NCI-H226 (cell line): ENCODE results near the gene RNF103.
A peak's percentile ranks its signal among the peaks of the same experiment; 100 is the strongest.
"Not testable (repeated sequence)": the region's sequence is repeated elsewhere in the genome, so short reads cannot be mapped to it uniquely, and the experiment has no call there.

ENCODE experiments used
- DNase-seq: peaks from one replicate; pipeline ENCODE4 v3.0.0-alpha.2; 2015

Gene RNF103, protein sequence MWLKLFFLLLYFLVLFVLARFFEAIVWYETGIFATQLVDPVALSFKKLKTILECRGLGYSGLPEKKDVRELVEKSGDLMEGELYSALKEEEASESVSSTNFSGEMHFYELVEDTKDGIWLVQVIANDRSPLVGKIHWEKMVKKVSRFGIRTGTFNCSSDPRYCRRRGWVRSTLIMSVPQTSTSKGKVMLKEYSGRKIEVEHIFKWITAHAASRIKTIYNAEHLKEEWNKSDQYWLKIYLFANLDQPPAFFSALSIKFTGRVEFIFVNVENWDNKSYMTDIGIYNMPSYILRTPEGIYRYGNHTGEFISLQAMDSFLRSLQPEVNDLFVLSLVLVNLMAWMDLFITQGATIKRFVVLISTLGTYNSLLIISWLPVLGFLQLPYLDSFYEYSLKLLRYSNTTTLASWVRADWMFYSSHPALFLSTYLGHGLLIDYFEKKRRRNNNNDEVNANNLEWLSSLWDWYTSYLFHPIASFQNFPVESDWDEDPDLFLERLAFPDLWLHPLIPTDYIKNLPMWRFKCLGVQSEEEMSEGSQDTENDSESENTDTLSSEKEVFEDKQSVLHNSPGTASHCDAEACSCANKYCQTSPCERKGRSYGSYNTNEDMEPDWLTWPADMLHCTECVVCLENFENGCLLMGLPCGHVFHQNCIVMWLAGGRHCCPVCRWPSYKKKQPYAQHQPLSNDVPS

DNA sequence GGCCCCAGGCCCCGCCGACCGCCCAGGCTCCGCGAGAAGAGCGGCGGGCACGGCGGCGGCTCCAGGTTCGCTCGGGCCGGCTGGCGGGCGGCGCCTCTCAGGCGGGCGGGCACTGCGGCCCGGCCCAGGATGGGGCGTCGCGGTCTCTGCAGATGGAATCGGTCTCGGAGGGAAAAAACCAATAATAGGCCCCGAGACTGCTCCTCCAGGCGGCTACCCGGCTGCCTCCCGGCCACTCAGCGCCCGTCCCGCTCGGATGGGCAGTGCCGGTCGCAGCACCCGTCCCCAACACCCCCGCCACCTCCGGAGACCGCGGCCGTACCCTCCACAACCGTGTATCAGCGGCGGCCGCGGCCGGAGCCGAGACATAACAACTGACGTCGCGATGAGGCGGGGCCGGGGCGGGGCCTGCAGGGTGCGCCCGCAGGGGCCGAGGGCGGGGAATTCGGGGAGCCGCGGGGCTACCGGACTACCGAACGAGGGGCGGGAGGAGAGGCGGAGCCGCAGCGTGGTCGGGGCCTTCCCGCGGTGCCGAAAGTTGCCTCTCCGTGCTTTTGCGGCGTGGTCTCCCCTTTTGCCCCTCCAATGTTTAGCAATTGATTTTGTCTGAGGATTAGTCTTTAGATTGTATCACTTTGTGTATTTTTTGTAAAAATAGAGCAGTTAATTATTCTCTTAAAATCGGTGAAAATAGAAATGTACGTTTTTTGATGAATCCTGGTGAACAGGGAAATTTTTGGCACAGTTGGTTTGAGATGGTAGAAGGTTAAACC is at the start of gene RNF103:
Gene RNF103 (minus strand): TSS at position 372 of the 773 bp plus-strand sequence. CDS start 979 bp downstream, outside the sequence.
- peak; percentile 82 for DNase-seq

DNA sequence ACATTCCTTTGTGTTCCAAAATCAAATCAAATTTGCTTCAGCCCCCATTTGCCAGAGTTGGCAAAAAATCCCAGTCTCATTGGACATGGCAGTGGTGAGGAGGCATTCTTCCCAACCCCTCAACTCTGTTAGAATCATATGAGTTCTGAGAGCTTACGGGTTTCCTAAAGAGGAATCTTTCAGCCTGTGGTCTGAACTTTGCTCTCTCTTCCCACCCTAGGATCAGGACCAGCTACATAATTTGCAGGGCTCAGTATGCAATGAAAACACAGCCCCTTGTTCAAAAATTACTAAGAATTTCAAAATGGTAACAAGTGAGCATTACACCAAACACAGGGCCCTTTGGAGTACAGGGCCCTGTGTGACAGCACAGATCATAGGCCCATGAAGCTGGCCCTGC is 49.3 kb upstream of the RNF103 start:
- no peak for DNase-seq

DNA sequence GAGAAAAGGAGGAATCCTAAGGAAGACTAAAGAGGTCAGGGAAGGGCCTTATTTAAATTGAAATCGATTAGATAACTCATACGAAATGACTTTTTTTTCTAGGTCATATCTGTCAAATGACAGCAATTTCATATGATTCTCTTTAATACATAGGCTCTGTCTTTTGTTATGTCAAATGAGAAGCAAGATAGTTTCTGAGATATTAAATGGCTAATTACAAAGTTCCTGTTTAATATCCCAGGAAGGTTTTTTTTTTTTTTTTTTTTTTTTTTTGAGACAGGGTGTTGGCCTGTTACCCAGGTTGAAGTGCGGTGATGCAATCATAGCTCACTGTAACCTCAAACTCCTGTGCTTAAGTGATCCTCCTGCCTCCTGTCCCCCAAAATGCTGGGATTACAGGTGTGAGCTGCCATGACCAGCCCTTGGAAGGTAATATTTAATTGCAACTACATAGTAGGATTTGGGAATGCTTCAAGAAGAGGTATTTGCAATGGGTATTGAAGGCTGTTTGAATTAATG is 48.4 kb upstream of the RNF103 start:
- no peak for DNase-seq

DNA sequence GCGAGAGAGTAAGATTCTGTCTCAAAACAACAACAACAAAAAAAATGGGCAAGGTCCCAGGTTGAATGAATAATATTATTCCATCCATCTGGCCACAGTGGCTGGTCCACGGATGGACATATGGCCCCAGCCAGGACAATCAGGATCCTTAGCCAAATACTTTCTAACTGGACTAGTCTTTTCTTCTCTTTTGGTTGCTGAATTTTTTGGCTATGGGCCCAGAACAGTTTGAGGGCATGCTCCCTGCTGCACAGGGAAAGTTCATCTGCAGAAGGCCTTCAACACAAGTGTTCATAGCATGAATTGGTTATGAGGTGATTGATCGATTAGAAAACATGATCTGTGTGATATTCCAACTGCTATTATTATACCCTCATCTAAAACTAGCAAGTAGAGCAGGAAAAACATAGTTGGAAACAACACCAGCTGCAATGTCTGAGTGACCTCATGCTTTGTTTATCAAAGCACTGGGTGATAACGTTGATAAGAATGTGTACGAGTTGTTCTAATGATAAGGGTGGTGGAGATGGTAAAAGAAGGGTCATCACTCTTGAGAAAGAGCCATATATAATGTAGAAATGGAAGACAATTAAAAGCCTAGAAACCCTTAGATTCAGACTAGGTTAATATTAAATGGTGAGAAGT is 47.8 kb upstream of the RNF103 start:
- DNase-seq, result peak; percentile 60

DNA sequence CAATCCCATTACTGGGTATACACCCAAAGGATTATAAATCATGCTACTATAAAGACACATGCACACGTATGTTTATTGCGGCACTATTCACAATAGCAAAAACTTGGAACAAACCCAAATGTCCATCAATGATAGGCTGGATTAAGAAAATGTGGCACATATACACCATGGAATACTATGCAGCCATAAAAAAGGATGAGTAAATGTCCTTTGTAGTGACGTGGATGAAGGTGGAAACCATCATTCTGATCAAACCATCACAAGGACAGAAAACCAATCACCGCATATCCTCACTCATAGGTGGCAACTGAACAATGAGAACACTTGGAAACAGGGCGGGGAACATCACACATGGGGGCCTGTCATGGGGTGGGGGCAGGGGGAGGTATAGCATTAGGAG is 45.7 kb upstream of the RNF103 start:
- not testable (repeated sequence) for DNase-seq

DNA sequence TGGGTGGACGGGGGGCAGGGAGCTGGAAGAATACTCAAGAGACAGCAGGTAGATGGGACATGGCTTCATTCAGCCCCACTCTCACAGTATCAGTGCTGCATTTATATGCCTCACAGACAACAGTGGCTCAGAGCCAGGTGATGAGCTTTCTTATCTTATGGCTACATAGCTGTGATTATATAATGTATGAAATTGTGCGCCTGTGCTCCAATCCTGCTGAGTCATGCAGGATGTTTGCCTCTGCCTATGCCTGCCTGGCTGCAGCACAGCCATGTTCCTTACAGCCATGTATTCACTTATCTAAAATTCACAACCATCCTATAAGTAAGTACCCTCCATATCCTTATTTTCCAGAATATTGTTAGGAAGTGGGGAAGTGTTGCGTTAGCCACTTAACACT is 37.7 kb upstream of the RNF103 start:
- peak; percentile 15 for DNase-seq

DNA sequence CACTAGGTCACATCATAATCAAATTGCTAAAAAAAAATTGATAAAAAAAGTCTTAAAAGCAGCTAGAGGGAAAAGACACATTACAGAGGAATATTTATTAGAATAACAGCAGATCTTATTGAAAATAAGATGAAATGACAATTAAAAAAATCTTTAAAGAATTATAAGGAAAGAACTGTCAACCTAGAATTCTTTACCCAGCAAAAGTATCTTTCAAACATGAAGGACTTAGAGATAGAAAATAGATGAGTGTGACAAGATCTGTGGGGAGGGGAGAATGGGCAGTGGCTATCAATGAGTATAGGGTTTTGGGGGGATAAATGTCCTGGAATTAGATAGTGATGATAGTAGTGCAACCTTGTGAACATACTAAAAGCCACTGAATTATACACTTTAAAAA is 26.5 kb upstream of the RNF103 start:
- no peak for DNase-seq

DNA sequence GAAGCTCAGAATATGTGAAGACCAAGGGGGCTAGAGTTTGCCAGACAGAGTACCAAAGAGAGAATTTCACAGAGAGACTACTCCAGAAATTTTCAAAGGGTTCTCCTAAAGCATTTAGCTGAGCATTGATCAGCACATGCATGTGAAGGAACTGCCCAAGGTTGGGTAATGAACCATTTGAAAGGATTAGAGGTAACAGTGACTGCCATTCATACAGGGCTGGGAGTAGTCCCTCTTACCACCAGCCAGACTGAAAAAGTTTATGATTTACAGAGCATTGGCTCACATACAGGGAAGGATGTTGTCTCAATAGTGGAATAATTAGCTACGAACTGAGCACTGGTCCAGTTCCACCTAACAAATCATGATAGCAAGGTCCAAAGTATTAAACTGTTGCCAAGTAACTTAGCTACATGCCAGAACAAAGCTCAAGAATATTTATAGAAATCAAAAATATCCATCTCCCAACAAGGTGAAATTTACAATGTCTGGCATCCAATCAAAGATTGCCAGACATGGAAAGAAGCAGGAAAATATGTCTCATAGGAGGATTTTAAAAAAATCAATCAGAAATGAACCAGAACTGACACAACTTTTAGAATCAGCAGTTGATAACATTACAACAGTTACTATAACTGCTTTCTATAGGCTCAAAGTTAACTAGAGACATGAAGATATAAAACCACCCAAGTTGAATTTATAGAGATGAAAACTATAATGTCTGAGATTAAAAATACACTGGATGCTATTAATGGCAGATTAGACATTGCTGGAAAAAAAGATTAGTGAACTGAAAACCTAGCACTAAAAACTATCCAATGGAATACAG is 25.7 kb upstream of the RNF103 start:
- no peak for DNase-seq

DNA sequence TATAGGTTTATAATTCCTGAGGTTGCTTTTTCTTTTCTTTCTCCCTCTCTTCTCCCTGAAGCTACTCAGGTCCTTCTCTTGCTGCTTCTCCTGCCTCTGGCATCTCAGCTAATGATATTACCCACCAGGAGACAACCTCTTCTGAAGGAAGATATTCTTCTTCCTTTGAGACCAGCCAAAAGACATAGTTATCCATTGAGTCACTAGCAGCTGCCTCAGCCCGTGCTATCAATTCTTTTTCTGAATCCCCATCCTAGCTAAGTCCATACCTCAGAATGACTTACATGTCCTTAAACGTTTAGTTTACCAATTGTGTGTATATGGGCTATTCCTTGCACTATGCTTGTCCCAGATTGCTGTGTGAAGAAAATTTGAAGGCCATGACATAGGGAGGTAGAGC is 25.0 kb upstream of the RNF103 start:
- no peak for DNase-seq

DNA sequence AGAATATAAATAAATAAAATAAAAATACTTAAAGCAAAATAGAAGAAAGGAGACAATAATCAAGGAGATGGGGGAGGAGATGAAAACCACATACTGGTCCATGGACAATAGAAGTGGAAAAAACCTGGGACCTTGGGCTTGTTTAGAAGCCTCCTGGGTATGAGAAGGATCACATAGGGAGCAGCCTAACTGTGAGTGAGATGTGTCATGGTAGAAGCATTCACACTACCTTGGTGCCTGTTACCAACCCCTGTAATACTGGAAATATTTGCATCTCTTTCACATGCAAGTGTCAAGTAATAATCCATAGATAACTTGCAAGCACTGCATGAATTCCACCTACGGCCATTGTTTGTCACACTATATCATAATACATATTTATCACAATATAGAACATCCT is 23.2 kb upstream of the RNF103 start:
- DNase-seq, result peak; percentile 54

DNA sequence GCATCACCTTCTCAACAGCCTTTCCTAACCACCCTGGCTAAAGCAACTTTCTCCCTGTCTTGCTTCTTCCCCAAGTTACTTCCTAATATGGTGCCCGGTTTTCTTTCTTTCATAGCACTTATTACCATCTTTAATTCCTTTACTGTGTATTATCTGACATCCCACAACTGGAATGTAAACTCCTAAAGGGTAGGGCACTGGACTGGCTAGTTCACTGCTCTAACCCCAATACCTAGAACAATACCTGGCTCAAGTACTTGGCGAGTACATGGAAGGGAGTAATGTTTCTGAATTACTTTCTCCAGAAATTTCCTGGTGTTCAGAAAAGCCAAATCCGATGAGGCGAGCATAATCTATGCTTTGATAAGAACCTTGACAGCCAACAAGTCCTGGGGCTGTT is 22.7 kb upstream of the RNF103 start:
- DNase-seq, result peak; percentile 4

DNA sequence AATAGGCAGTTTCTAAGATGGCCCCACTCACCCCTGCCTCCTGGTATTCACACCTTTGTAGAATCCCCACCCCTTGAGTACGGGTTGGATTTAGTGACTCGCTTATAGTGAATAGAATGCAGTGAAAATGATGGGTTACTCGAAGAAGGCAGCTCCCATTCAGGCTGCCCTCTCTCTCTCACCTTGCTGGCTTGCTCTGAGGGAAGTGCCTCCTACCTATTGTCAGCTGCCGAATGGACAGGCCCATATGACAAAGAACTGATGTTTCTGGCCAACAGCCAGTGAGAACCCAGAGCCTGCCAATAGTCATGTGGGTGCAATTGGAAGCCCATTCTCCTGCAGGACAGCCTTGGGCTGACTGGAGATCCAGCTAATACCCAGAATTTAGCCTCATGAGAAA is 22.1 kb upstream of the RNF103 start:
- DNase-seq, result no peak

DNA sequence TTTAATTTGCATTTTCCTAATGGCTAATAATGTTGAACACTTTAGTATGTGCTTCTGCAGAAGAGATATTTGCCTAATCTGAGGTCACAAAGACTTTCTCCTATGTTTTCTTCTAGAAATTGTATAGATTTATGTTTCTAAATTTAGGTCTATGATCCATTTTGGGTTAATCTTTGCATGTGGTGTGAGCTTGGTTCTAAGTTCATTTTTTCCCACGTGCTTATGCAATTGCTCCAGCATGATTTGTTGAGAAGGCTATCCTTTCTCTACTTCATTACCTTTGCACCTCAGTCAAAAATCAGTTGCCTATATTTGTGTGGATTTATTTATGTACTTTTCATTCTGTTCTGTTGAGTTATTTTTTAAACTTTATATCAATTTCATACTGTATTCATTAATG is 15.0 kb upstream of the RNF103 start:
- no peak for DNase-seq

DNA sequence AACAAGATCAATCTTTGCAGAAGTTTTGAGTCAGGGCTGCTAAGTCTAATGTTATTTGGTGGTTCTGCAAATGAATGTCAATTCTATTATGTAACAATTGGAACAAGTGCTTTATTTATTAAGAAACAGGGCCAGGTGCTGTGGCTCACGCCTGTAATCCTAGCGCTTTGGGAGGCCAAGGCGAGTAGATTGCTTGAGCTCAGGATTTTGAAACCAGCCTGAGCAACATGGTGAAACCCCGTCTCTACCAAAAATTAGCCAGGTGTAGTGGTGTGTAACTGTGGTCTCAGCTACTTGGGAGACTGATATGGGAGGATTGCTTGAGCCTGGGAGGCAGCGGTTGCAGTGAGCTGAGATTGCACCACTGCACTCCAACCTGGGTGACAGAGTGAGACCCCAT is 13.2 kb upstream of the RNF103 start:
- no peak for DNase-seq

DNA sequence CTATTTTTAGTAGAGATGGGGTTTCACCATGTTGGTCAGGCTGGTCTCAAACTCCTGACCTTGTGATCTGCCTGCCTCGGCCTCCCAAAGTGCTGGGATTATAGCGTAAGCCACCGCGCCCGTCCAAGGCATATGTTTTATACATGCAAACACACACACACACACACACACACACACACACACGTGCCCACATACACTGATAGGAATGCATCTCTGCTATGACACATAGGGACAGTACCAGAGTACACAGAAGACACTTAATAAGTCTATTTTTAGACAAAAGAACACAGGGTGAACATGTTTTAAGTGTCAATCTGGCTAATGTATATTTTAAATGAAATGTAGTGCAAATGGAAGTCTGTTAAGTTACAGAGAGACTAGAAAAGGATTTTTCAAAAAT is 10.7 kb upstream of the RNF103 start:
- no peak for DNase-seq

DNA sequence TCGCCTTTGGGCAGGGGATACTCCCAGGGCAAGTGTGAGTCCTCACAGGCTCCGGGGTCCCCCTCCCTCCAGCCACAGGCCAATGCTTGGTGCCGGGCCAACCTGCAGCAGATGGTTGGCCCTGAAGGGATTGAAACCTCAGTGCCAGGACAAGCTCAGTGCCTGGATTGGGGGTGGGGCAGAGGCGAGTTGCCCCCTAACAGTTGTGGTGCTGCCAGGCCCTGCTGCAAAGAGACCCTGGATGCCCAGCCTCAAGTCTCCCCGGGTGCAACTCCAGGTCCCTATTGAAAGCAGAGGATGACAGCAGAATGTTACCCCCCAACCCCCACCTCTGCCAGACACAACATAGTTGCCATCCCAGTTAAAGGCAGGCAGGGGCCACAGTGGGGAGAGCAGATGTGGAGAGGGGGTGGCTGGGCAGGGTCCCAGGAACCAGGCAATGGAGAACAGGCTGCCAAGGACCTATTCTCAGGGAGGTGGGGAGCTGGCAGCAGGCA is 9.5 kb upstream of the RNF103 start:
- no peak for DNase-seq

DNA sequence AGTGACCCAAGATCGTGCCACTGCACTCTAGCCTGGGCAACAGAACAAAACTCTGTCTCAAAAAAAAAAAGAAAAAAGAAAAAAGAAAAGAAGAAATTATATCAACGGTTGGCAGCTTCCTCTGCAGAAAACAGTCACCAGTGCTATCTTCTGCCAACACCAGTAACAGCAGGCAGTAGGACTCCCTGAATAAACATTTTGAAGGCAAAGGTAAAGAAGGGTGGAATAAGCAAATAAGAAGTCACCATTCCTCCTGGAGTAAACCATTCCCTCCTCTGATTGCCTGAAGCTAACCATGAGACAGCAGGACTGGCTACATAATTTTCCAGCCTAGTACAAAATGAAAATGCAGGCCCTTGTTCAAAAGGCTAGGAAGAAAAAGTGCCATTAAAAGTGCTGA is 9.0 kb upstream of the RNF103 start:
- no peak for DNase-seq

DNA sequence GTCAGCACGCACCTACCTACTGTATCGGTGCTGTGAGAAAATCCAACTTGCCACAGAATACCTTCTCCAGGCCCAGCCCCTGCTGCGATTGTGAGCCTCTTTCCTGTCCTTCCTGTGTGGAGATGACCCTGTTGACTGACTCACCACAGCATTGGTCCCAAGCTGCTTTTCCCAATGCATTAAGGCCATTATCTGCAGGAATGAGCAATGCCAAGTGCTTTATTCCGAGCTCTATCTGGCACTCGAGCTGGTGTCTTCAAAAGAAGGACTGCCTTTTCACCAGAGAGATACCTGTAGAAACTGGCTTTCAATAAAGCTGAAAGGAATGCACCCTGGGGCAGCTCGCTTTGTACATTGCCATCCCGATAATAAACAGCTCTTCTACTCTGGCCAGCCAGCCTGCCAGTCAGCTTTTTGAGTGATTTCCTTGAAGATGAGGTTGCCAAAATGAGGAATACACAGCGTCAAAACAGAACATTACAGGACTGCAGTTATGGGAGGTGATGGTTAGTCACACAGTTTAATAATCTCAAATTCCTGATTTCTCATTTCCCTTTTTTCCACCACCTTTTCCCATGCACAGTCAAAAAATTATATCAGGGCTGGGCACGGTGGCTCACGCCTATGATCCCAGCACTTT is 8.3 kb upstream of the RNF103 start:
- DNase-seq, result no peak

DNA sequence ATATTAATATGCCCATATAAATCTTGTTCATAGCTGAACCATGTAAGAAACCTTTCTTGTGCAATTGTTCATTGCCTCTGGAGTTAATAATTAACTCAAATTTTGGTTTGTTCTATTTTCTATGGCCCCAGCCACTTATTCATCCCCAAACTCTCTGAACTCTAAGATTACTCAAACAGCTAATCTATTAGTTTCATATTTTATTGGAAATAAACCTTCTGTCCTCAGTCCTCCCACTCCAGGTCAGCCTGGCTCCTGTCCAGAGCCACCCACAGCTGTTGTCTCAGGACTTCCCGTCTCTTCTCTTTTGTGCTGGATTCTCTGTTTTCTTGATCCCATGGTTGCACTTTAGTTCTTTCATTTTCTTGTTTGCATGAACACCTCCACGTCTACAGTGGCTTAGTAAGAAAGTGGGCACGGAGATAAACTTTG is 4.4 kb upstream of the RNF103 start:
- no peak for DNase-seq

DNA sequence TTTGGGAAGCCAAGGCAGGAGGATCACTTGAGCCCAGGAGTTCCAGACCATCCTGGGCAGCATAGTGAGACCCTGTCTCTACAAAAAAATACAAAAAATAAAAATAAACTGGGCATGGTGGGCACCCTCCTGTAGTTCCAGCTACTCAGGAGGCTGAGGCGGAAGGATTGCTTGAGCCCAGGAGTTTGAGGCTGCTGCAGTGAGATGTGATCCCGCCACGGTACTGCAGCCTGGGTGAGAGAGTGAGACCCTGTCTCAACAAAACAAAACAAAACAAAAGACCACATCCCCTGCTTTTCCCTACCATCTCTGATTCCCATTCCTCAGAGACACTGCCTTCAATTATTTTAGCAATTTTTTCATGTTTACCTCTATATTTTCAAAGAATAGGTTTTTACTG is 3.9 kb upstream of the RNF103 start:
- DNase-seq, result no peak

DNA sequence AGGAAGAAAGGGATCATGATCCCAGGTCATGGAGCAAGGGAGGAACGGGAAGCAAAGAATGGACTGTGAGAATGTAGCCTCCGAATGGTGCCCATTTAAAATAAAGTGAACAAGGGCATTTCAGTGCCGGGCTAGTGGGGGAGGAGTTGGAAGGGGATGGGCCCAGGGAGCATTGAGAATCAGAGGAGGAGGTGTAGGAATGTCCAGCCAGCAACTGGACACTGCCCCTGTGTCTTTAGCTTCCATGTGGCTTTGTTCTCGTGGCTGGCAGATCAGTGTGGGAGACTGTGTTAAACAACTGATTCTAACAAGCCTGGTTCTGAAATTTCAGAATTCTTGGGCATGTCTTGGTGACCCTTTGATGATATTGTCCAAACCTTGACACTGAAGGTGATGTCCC is 1.4 kb upstream of the RNF103 start:
- no peak for DNase-seq

DNA sequence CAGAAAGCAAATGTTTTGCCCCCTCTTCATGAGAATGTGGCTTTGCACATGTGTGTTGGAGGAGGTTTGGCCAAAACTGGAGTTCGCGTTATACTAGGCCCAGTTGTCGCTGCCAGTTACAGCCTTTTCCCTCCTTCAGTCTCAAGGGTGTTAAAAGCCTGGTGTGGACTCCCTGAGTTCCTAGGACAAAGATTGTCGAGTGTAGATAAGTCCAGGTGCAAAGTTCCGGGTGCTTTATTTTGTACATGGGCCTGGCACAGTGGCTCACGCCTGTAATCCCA is 542 bp upstream of the RNF103 start:
- DNase-seq, result no peak
